SU-DHL-6 (cell line): Measurements from ENCODE around the gene COG2.

Experiments
- EZH2phosphoT487 ChIP-seq: fragments of 200-600 bp; sonication (generic), shearing (Covaris generic); conservative IDR thresholded peaks from 2 replicates; pipeline ENCODE4 v1.6.1; 2018; ENCODE audit warnings: mild to moderate bottlenecking, antibody characterized with exemption, low read length, moderate library complexity, mixed read lengths
- TF ChIP-seq, protein P1 (sequence below): fragments of 200-600 bp; sonication (generic); IDR thresholded peaks from one replicate; pipeline ENCODE4 v1.5.1; 2017; ENCODE audit warnings: antibody characterized with exemption, mild to moderate bottlenecking, low read length, moderate library complexity; ENCODE audit not compliant: insufficient read depth, poor library complexity, severe bottlenecking

GRCh38 chr1:230629511-230629910 lies 12.8 kb upstream of the COG2 start:
- TF ChIP-seq, protein P1, sequence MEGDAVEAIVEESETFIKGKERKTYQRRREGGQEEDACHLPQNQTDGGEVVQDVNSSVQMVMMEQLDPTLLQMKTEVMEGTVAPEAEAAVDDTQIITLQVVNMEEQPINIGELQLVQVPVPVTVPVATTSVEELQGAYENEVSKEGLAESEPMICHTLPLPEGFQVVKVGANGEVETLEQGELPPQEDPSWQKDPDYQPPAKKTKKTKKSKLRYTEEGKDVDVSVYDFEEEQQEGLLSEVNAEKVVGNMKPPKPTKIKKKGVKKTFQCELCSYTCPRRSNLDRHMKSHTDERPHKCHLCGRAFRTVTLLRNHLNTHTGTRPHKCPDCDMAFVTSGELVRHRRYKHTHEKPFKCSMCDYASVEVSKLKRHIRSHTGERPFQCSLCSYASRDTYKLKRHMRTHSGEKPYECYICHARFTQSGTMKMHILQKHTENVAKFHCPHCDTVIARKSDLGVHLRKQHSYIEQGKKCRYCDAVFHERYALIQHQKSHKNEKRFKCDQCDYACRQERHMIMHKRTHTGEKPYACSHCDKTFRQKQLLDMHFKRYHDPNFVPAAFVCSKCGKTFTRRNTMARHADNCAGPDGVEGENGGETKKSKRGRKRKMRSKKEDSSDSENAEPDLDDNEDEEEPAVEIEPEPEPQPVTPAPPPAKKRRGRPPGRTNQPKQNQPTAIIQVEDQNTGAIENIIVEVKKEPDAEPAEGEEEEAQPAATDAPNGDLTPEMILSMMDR, result no peak
- no peak for TF ChIP-seq EZH2phosphoT487
